ENCODE results near the gene NDUFS7.

Gene NDUFS7

DNA sequence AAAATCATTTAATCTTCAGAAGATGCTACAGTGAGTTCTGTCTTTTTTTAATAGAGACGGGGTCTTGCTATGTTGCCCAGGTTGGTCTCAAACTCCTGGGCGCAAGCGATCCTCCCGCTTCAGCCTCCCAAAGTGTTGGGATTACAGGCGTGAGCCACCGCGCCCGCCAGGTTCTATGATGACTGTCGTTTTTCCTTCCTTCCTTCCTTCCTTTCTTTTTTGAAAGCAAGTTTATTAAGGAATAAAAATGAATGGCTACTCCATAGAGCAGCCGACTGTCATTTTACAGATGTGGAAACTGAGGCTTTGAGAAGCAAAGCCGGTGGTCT lies 18.1 kb downstream of the NDUFS7 start:
- DNase-seq = no peak

DNA sequence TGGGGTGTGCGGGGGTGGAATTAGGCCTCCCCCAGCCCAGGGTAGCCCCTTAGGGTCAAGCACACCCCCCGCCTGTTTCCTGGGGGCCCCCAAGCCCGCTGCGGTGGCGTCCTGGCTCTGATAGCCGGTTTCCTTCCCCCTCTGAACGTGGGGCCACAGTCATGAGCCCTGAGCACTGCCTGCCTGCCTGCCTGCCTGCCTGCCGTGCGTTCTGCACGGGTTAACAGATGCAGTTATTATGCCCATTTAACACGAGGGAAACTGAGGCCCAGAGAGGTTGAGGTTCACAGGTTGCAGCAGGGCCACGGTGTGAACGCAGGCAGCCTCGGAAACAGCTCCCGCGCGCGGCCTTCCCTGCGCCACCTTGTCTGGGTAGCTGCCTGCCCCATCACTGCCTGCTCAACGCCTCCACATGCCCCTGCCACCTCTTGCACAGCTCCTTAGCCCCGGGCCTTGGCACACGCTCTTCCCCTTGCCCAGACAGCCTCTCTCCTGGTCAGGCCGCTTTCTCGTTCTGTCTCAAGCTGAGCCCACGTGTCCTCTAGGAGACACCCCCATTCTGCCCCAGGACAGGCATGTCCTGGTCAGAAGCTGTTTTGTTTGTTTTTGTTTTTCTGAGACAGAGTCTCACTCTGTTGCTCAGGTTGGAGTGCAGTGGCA lies 18.8 kb downstream of the NDUFS7 start:
- DNase-seq = no peak

DNA sequence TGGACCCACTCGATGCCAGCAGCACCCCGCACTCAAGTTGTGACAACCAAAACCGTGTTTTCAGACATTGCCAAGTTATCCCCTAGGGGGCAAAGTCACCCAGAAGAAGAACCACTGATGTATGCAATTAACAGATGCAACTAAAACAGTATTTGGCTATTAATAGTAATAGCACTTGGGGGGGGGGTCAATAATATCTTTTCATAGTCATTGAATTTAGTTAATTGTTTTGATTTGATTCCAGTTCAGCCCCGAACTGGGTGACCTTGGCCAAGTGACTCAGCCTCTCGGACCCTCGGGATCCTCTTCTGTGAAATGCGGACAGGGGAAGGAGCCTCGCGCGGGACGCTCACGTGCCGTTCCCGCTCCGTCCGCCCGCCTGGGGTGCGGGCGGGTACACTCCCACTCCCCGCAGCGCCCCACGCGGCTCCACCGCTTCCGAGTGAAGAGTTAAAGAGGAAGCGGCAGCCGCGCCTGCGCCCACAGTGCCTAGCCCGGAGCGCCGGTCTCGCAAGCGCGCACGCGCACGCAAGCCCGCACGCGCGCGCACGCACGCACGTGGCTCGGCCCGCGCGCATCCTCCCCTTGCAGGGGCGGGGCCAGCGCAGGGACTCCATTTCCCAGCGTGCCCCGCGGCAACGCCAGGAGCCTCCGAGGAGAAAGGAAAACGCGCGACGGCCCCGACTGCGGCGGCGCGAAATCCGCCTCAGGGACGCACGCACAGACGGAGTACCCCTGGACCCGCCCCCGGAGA lies 23.2 kb downstream of the NDUFS7 start:
- peak; percentile 87 for DNase-seq

DNA sequence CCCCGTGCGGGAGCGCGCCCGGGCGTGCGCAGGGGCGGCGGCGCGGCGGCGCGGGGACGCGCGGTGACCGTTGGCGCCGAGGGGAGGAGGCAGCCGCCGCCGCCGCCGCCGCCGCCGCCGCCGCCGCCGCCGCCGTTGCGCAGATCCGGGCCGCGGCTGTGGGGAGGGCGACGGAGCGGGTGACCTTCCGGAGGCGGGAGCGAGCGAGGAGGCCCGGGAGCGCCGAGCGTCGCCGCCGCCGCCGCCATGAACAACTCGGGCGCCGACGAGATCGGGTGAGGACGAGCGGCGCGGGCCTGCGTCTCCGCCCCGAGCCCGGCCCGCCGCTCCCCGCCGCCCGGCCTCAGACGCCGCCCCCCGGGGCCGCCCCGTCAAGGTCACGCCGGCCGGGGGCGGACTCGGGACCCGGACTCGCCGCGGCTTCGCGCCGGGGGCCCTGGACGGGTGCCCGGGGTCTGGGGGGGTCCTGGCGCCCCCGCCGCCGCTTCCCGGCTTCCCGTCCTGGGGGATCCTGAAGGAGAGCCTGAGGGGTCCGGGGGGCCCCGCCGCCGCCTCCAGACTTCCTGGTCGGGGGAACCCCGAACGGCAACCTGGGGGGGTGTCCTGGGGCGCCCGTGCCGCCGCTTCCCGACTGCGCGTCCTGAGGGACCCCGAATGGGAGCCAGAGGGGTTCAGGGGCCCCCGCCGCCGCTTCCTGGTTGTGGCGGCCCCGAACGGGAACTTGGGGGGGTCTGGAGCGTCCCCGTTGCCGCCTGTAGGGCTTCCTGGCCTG lies 24.0 kb downstream of the NDUFS7 start, which contains the start of gene DAZAP1:
DAZAP1 (plus strand) TSS at position 59 of the 772 bp plus-strand sequence; CDS start at position 247, 188 bp downstream.
- DNase-seq = no peak

DNA sequence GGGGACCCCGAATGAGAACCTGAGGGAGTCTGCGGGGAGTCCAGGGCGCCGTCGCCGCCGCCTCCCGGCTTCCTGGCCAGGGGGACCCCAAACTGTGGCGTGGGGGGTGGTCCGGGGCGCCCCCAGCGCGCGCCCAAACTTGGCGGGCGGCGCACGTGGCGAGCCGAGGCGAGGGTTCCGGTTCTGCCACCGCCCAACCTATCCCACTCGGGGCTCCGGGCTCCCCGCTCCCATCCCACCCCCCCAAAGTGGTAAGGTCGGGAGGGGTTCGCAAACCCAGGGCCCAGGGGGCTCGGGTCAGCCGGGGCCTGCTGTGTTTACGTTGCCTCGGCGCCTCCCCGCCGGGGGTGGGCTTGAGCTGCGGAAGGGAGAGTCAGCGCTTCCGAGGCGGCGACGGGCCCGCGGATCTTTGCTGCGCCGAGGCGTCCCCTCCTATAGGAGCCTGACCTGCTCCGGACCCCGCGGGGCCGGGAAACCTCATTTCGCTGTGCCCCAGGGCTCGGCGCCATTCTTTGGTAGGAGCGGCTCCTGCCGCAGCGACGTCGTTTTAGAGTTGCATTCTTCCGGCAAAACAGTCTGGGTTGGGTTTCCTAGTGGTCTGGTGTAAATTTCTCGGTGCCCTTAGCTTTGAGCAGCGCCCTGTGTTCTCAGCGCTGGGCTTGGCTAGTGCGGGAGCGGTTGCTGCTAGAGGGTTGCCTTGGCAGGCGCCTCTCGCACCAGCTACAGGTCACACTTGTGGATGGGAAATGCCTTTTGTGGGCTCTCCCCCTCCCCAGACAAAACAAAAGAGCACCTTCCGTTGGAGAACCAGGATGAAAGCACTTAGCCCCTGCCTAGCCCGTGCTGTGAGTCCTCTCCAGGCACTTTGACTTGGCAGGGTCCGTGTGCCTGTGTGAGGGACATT lies 24.8 kb downstream of the NDUFS7 start:
- no peak for DNase-seq

- no peak for DNase-seq
Observed at GRCh38 chr19:1409204-1410005, 25.7 kb downstream of the NDUFS7 start.

GRCh38 chr19:1410136-1410786 lies 26.6 kb downstream of the NDUFS7 start:
- no peak for DNase-seq

DNA sequence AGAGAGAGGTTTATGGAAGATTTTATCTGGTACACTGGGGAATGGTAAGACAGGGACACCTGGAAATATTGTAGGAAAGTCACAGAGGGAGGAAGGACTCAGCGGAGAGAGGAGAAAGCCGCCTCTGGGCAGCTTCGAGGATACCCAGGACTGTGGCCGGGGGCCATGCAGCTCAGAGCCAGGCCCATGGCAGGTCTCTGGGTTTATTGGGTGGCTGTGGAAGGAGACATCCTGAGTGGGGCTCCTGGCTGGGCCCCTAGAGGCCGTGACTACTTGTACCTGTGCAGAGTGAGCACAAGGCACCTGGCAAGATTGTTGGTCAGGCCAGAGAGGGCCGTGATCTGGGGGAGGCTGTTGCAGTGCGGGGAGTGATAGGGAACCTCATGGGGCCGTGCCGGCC lies 27.1 kb downstream of the NDUFS7 start:
- DNase-seq = no peak

DNA sequence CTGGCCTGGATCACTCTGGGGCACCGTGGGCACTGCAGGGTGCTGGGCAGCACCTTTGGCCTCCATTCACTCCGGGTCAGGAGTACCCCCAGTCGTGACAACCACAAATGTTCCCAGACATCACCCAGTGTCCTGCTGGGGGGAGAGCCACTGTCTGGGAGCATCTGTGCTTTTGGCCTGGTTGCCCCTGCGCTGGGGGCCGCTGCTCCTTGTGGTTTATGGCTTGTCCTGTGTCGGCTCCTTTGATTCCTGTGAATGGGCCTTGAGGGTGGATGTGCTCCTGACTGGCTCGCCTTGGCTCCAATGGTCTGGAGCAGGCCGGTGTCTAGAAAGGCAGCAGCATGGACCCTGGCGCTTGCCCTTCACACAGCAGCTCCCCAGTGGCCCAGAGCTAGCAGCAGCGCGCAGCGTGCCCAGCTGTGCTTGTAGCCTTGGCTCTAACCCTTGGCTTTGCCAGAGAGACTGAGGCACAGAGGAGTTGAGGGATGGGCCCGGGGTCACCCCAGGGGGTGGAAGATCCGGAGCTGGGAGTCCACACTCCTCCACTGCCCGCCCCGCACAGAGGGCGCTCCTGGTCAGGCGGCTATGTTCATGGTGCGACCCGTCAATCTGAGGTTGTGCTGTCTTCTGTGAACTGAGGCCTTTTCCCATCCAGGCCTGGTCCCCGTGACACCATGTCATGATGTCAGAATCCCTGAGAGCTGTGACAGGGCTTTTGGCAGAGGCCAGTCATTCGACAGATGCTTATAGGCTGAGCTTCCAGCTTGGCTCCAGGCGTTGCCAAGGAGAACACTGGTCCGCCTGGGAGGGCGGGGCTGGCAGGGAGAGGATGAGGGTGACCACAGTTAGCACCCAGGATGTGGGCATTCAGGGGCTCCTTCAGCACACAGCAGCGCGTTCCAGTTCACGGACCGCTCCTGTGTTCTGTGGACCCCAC lies 27.8 kb downstream of the NDUFS7 start:
- DNase-seq = peak; percentile 79

DNA sequence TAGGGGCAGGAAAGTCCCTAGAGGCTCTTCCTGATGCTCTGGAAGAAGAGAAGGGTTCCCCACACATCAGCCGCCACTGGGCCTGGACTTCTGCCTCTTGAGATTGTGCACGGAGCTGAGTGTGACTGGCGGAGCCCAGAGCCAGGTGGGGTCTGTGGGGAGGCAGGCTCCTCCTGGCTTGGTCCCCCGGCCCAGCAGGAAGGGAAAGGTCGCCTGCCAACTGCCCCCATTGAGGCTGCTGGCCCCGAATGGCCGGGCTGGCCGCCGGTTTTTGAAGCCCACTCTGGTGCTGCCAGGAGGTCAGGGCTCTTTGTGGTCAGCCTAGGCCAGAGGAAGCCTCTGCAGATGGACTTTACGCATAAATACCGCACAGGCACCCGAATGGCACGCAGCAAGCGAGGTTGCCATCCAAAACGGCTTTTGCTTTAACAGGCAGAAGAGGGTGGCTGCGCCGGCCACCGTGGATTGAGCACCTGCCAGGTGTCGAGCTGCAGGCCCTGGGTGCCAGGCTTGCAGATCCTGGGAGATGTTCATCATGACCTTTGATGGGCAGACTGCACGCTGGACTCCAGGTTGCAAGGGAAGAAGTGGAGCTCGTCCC lies 28.7 kb downstream of the NDUFS7 start:
- no peak for DNase-seq

GRCh38 chr19:1412995-1413800 lies 29.5 kb downstream of the NDUFS7 start:
- no peak for DNase-seq

GRCh38 chr19:1416014-1416841 lies 32.5 kb downstream of the NDUFS7 start:
- no peak for DNase-seq

DNA sequence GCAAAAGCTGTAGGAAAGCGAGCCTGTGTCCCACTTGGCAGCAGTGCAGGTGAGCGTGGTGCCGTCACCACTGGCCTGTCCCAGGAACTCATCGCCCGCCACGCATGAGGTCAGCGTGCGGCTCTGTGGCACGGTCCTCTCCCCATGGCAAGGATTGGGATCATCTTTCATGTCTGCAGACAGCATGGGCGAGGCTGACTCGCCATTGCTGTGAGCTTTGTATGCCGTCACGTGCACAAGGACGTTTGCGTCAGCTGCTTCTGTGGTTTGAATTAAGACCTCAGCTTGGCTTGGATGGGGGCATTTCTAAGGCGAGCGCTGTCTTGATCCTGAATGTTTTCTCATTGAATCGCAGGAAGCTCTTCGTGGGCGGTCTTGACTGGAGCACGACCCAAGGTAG lies 33.4 kb downstream of the NDUFS7 start:
- no peak for DNase-seq

- DNase-seq = no peak
Observed at GRCh38 chr19:1417681-1418495, 34.2 kb downstream of the NDUFS7 start.

- DNase-seq = no peak
Observed at GRCh38 chr19:1418496-1418775, 34.7 kb downstream of the NDUFS7 start.

- no peak for DNase-seq
Observed at GRCh38 chr19:1418951-1419738, 35.4 kb downstream of the NDUFS7 start.

Data from NCI-H1694 (cell line).